Thyroid gland (tissue), 4 donors: ENCODE results near the gene DMD. TPM values are rescaled to one million over a fixed set of nuclear protein-coding genes. Genes with fewer than 3 reads are reported as not detected.

ENCODE experiments used
- DNase-seq, 2 donors: peaks; one replicate each; pipeline ENCODE4 v3.0.0-alpha.2; 2019
- H3K27ac ChIP-seq, 3 donors: fragments of 200-600 bp; sonication (generic); 1 replicate in 2 of 3; 2 replicates in 1 of 3; pipeline ENCODE4 v1.5.1; 2016 to 2019; ENCODE audit warnings: mild to moderate bottlenecking in 1 of 3, moderate library complexity in 1 of 3
- H3K27me3 ChIP-seq: fragments of 200-600 bp; sonication (generic); one replicate; pipeline ENCODE4 v1.5.1; 2019
- H3K36me3 ChIP-seq, 2 donors: fragments of 200-600 bp; sonication (generic); one replicate each; pipeline ENCODE4 v1.5.1; 2016 to 2019
- H3K4me1 ChIP-seq, 2 donors: fragments of 200-600 bp; sonication (generic); one replicate each; pipeline ENCODE4 v1.5.1; 2017 to 2019
- H3K4me3 ChIP-seq, 3 donors: fragments of 200-600 bp; sonication (generic); replicated peaks in 1 of 3; 1 replicate in 2 of 3; 2 replicates in 1 of 3; pipeline ENCODE4 v1.5.1; 2016; ENCODE audit warnings: mild to moderate bottlenecking in 1 of 3
- H3K9me3 ChIP-seq: fragments of 200-600 bp; sonication (generic); one replicate; pipeline ENCODE4 v1.5.1; 2017
- CTCF ChIP-seq, 6 experiments: fragments of 200-600 bp in 3 of 6; fragments of 450-650 bp in 3 of 6; sonication (generic) in 3 of 6; IDR thresholded peaks; one replicate each; pipeline ENCODE4 v1.5.1; 2016 to 2019; ENCODE audit warnings: antibody characterized with exemption in 6 of 6, mild to moderate bottlenecking in 2 of 6, inconsistent platforms in 1 of 6, moderate library complexity in 1 of 6
- POLR2A ChIP-seq, 2 donors: fragments of 450-650 bp; IDR thresholded peaks; one replicate each; pipeline ENCODE4 v1.6.1; 2017; ENCODE audit warnings: antibody characterized with exemption in 2 of 2, mild to moderate bottlenecking in 2 of 2, moderate library complexity in 1 of 2
- WGBS, 2 donors: methylation state at CpG; one replicate each; pipeline ENCODE4 v1.1.5; 2017; 5-methylcytosine and 5-hydroxymethylcytosine counted together
- intact Hi-C: fragments of 100-400 bp; cut with DNase I; formaldehyde crosslinking; loops from one replicate; pipeline ENCODE4 v1.15.1; 2023
- total RNA-seq, 4 donors: library from RNA; depleted of rRNA; stranded (reverse); fragments of >200 nt; gene quantifications; one replicate each; pipeline ENCODE4 v1.2.3, GENCODE V29; 2016

The DMD gene
- total RNA-seq, 4 donors from 2014 or later = 16.5 to 24.0 (median 21.7) TPM

- H3K27ac ChIP-seq = no peak overlapping the region
- WGBS, 2 donors = 73 to 92% methylated on average over 6 of the region's 6 CpGs
- H3K4me3 ChIP-seq = no peak overlapping the region
- DNase-seq = no peak
- intact Hi-C loops = loop anchor here (10.0 kb wide), 1 partner anchor 436 kb away; no protein-coding TSS in a partner anchor
- no peaks in the 10 kb centered on the region for H3K36me3 ChIP-seq
- no peaks in the 10 kb centered on the region for H3K27me3 ChIP-seq
- TF ChIP-seq POLR2A (IDR thresholded peaks at IDR 0.05) (no peak), CTCF (IDR thresholded peaks at IDR 0.05) (no peak)
- H3K4me1 ChIP-seq = no peaks in the 10 kb centered on the region
- no peaks in the 10 kb centered on the region for H3K9me3 ChIP-seq
These were observed 1992.2 kb downstream of the DMD start for GRCh38 chrX:31219174-31219573.

- intact Hi-C loops = loop anchor here (10.0 kb wide), 1 partner anchor 438 kb away; no protein-coding TSS in a partner anchor
- no peak overlapping the region for H3K4me3 ChIP-seq
- TF ChIP-seq CTCF (IDR thresholded peaks at IDR 0.05) (no peak), POLR2A (IDR thresholded peaks at IDR 0.05) (no peak)
- 23 to 29% methylated on average over 2 of the region's 2 CpGs for WGBS, 2 donors
- H3K27me3 ChIP-seq = no peaks in the 10 kb centered on the region
- no peak for DNase-seq
- no peaks in the 10 kb centered on the region for H3K36me3 ChIP-seq
- no peaks in the 10 kb centered on the region for H3K9me3 ChIP-seq
- no peak overlapping the region for H3K27ac ChIP-seq
- no peaks in the 10 kb centered on the region for H3K4me1 ChIP-seq
These were observed 1994.3 kb downstream of the DMD start for GRCh38 chrX:31217084-31217483.

- Histone ChIP-seq H3K36me3 (no peaks in the 10 kb centered on the region), H3K27me3 (no peaks in the 10 kb centered on the region), H3K4me3 (no peak overlapping the region), H3K4me1 (no peaks in the 10 kb centered on the region), H3K9me3 (no peaks in the 10 kb centered on the region), H3K27ac (no peak overlapping the region)
- no peak for TF ChIP-seq CTCF (IDR thresholded peaks at IDR 0.05)
- TF ChIP-seq POLR2A (IDR thresholded peaks at IDR 0.05) = no peak
- intact Hi-C loops = loop anchor here (10.0 kb wide), 1 partner anchor 439 kb away; no protein-coding TSS in a partner anchor
- WGBS, 2 donors = 91 to 93% methylated on average over 7 of the region's 7 CpGs
- DNase-seq = no peak
These were observed 1996.0 kb downstream of the DMD start for GRCh38 chrX:31215277-31215815.

- Histone ChIP-seq H3K4me1 (no peaks in the 10 kb centered on the region), H3K36me3 (no peaks in the 10 kb centered on the region), H3K4me3 (no peak overlapping the region), H3K27me3 (no peaks in the 10 kb centered on the region), H3K27ac (no peak overlapping the region), H3K9me3 (no peaks in the 10 kb centered on the region)
- DNase-seq = peak in 1 of 2 donors; percentile 39
- TF ChIP-seq CTCF (IDR thresholded peaks at IDR 0.05) = peak in 4 of 6 experiments; percentile 20 to 48 (median 25)
- TF ChIP-seq POLR2A (IDR thresholded peaks at IDR 0.05) = no peak
- intact Hi-C loops = loop anchor here (10.0 kb wide), 1 partner anchor 441 kb away; no protein-coding TSS in a partner anchor
These were observed 1997.4 kb downstream of the DMD start for GRCh38 chrX:31213941-31214340.

GRCh38 chrX:31212856-31213748, 1998.2 kb downstream of the DMD start:
- Histone ChIP-seq H3K27ac (no peak overlapping the region), H3K4me1 (no peaks in the 10 kb centered on the region), H3K9me3 (no peaks in the 10 kb centered on the region), H3K36me3 (no peaks in the 10 kb centered on the region), H3K4me3 (no peak overlapping the region), H3K27me3 (no peaks in the 10 kb centered on the region)
- no peak for TF ChIP-seq POLR2A (IDR thresholded peaks at IDR 0.05)
- TF ChIP-seq CTCF (IDR thresholded peaks at IDR 0.05) = no peak
- 44 to 57% methylated on average over 6 of the region's 6 CpGs for WGBS, 2 donors
- DNase-seq = no peak
- intact Hi-C loops = loop anchor here (10.0 kb wide), 1 partner anchor 442 kb away; no protein-coding TSS in a partner anchor
